ENCODE data around the gene GLRB.
"Not testable (repeated sequence)": the region's sequence is repeated elsewhere in the genome, so short reads cannot be mapped to it uniquely, and the experiment has no call there.

GLRB gene

GRCh38 chr4:157075811-157076577 is at the start of gene GLRB:
TSS of gene GLRB (plus strand) at chr4:157076150. CDS start at chr4:157078025, 1,875 bp downstream.
- H3K4me3 ChIP-seq = peak within 1 kb of the TSS; percentile 32 to 59 (median 37)
- H3K27ac ChIP-seq = peak within 1 kb of the TSS in 6 of 21 experiments; percentile 19 to 67 (median 40)

GRCh38 chr4:157035471-157035870 is 40.5 kb upstream of the GLRB start:
- Histone ChIP-seq H3K27ac (no peak overlapping the region), H3K4me3 (no peak overlapping the region)

- no peak overlapping the region for H3K4me3 ChIP-seq
- H3K27ac ChIP-seq = no peak overlapping the region
Observed at GRCh38 chr4:157040405-157040804, 35.5 kb upstream of the GLRB start.

GRCh38 chr4:157043131-157043530 is 32.8 kb upstream of the GLRB start:
- no peak overlapping the region for H3K4me3 ChIP-seq
- H3K27ac ChIP-seq = no peak overlapping the region

GRCh38 chr4:157045507-157046127 is 30.3 kb upstream of the GLRB start:
- no peak overlapping the region for H3K27ac ChIP-seq

GRCh38 chr4:157048248-157048647 is 27.7 kb upstream of the GLRB start:
- no peak overlapping the region for H3K4me3 ChIP-seq
- peak overlapping the region in 2 of 21 experiments; percentile 18 to 77 for H3K27ac ChIP-seq

More at GRCh38 chr4:157045507-157046127, 30.3 kb upstream of the GLRB start:
- H3K4me3 ChIP-seq = no peak overlapping the region

GRCh38 chr4:157050561-157050960 is 25.4 kb upstream of the GLRB start:
- no peak overlapping the region for H3K4me3 ChIP-seq
- no peak overlapping the region for H3K27ac ChIP-seq

GRCh38 chr4:157052429-157053040 is 23.4 kb upstream of the GLRB start:
- H3K27ac ChIP-seq = no peak overlapping the region
- H3K4me3 ChIP-seq = no peak overlapping the region

- Histone ChIP-seq H3K27ac (no peak overlapping the region), H3K4me3 (no peak overlapping the region)
Observed at GRCh38 chr4:157057218-157057617, 18.7 kb upstream of the GLRB start.

- H3K27ac ChIP-seq, H3K4me3 ChIP-seq: not testable (repeated sequence)
Observed at GRCh38 chr4:157058899-157059298, 17.1 kb upstream of the GLRB start.

GRCh38 chr4:157072002-157072401 is 3.9 kb upstream of the GLRB start:
- Histone ChIP-seq H3K27ac (no peak overlapping the region), H3K4me3 (no peak overlapping the region)

- Histone ChIP-seq H3K4me3 (peak overlapping the region in 3 of 7 experiments; percentile 35 to 59 (median 37)), H3K27ac (no peak overlapping the region)
Observed at GRCh38 chr4:157075401-157075800, 549 bp upstream of the GLRB start.

- peak overlapping the region in 5 of 21 experiments; percentile 19 to 67 (median 44) for H3K27ac ChIP-seq
Observed at GRCh38 chr4:157076578-157076947, 613 bp downstream of the GLRB start.

GRCh38 chr4:157079441-157079840 is 3.5 kb downstream of the GLRB start:
- no peak overlapping the region for H3K4me3 ChIP-seq
- no peak overlapping the region for H3K27ac ChIP-seq

More at GRCh38 chr4:157076578-157076947, 613 bp downstream of the GLRB start:
- H3K4me3 ChIP-seq = peak overlapping the region; percentile 32 to 59 (median 37)

GRCh38 chr4:157080605-157081004 is 4.7 kb downstream of the GLRB start:
- H3K27ac ChIP-seq = no peak overlapping the region
- no peak overlapping the region for H3K4me3 ChIP-seq

- H3K27ac ChIP-seq = no peak overlapping the region
- no peak overlapping the region for H3K4me3 ChIP-seq
Observed at GRCh38 chr4:157095716-157096115, 19.8 kb downstream of the GLRB start.

GRCh38 chr4:157096439-157096838 is 20.5 kb downstream of the GLRB start:
- no peak overlapping the region for H3K27ac ChIP-seq
- no peak overlapping the region for H3K4me3 ChIP-seq

- H3K4me3 ChIP-seq = no peak overlapping the region
- no peak overlapping the region for H3K27ac ChIP-seq
Observed at GRCh38 chr4:157099506-157099905, 23.6 kb downstream of the GLRB start.

- no peak overlapping the region for H3K4me3 ChIP-seq
- H3K27ac ChIP-seq = no peak overlapping the region
Observed at GRCh38 chr4:157104541-157104940, 28.6 kb downstream of the GLRB start.

- Histone ChIP-seq H3K4me3 (no peak overlapping the region), H3K27ac (no peak overlapping the region)
Observed at GRCh38 chr4:157114671-157115070, 38.7 kb downstream of the GLRB start.
